ENCODE measurements around the gene TMEM243. TPM values are rescaled to one million over a fixed set of nuclear protein-coding genes. Genes with fewer than 3 reads are reported as not detected.
A peak's percentile ranks its signal among the peaks of the same experiment; 100 is the strongest.

TMEM243 gene
- total and polyA plus RNA-seq, 2 of the 13 experiments (the other 11 are each of a cell fraction or from before 2014, with no cell fraction given), result 25.1 to 31.2 TPM

DNA sequence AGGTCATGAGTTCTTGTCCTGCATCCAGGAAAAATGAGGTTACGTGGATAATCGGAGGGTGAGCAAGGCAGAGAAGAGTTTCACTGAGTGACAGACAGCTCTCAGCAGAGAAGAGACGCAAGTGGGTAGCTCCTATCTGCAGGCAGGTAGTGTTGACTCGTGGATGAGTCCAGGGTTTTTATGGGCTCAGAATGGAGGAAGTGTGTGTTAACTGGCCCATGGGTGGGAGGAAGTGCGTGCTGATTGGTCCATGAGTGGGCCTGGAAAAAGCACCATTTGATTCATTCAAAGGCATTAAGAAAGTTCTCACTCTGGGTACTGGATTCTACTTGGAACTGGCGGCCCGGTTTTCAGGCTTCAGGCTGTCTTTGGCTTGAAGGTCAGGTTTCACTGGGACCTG, 72.0 kb downstream of the TMEM243 start:
- ChIA-PET CTCF (ENCODE audit: low intra/inter-chr PET ratio, low total read pairs) (interaction anchor here (1.2 to 1.9 kb wide), 2 partner anchors 209 to 223 kb away, joined by 3 to 12 read pairs; no protein-coding TSS in a partner anchor), POLR2A (no interaction called here)
- Histone ChIP-seq H3K9ac (ENCODE audit: insufficient read depth, low read depth, low read length) (no peak overlapping the region), H3K27me3 (ENCODE audit: control insufficient read depth in 1 of 2, insufficient read depth in 2 of 2, low read length in 2 of 2) (peaks cover 0 to 4% of the 10 kb centered on the region in 2 experiments; a peak in 1 of 5 replicates), H3K4me1 (ENCODE audit: insufficient read depth, low read length) (peaks cover 13% of the 10 kb centered on the region; the same call in 1 of the 2 replicates), H3K27ac (ENCODE audit: extremely low read length, insufficient read depth, low read length) (no peak overlapping the region), H3K4me3 (replicated peaks in 1 of 3; ENCODE audit: insufficient read depth in 1 of 3, low read depth in 2 of 3, low read length in 3 of 3) (no peak overlapping the region), H3K36me3 (replicated peaks in 1 of 2; ENCODE audit: control insufficient read depth in 1 of 2, insufficient read depth in 2 of 2, low read length in 2 of 2) (no peaks in the 10 kb centered on the region), H3K9me3 (ENCODE audit: low read length) (no peaks in the 10 kb centered on the region), H3K4me2 (ENCODE audit: low read depth, low read length) (peak overlapping the region; percentile 19; the same call in 1 of the 2 replicates), H2AFZ (ENCODE audit: low read length) (no peak overlapping the region), H3K79me2 (ENCODE audit: insufficient read depth, low read length) (no peaks in the 10 kb centered on the region), H4K20me1 (ENCODE audit: insufficient read depth, low read length) (no peaks in the 10 kb centered on the region)
- TF ChIP-seq, protein P1, sequence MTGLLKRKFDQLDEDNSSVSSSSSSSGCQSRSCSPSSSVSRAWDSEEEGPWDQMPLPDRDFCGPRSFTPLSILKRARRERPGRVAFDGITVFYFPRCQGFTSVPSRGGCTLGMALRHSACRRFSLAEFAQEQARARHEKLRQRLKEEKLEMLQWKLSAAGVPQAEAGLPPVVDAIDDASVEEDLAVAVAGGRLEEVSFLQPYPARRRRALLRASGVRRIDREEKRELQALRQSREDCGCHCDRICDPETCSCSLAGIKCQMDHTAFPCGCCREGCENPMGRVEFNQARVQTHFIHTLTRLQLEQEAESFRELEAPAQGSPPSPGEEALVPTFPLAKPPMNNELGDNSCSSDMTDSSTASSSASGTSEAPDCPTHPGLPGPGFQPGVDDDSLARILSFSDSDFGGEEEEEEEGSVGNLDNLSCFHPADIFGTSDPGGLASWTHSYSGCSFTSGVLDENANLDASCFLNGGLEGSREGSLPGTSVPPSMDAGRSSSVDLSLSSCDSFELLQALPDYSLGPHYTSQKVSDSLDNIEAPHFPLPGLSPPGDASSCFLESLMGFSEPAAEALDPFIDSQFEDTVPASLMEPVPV (CRISPR knock-in tag; IDR thresholded peaks at IDR 0.05), result no peak
- TF ChIP-seq ZNF839 (CRISPR knock-in tag; IDR thresholded peaks at IDR 0.05; ENCODE audit: borderline replicate concordance) (no peak), ZNF616 (CRISPR knock-in tag; IDR thresholded peaks at IDR 0.05; ENCODE audit: low read depth) (no peak), GLI4 (CRISPR knock-in tag; IDR thresholded peaks at IDR 0.05; ENCODE audit: borderline replicate concordance) (no peak), TAF1 (CRISPR knock-in tag; IDR thresholded peaks at IDR 0.05) (no peak), NCOA1 (CRISPR knock-in tag; IDR thresholded peaks at IDR 0.05) (no peak), ZNF296 (CRISPR knock-in tag; conservative IDR thresholded peaks at IDR 0.05) (no peak), JARID2 (CRISPR knock-in tag; IDR thresholded peaks at IDR 0.05; ENCODE audit: insufficient replicate concordance) (no peak), MZF1 (CRISPR knock-in tag; IDR thresholded peaks at IDR 0.05; ENCODE audit: borderline replicate concordance) (no peak)
- TF ChIP-seq, protein P2, sequence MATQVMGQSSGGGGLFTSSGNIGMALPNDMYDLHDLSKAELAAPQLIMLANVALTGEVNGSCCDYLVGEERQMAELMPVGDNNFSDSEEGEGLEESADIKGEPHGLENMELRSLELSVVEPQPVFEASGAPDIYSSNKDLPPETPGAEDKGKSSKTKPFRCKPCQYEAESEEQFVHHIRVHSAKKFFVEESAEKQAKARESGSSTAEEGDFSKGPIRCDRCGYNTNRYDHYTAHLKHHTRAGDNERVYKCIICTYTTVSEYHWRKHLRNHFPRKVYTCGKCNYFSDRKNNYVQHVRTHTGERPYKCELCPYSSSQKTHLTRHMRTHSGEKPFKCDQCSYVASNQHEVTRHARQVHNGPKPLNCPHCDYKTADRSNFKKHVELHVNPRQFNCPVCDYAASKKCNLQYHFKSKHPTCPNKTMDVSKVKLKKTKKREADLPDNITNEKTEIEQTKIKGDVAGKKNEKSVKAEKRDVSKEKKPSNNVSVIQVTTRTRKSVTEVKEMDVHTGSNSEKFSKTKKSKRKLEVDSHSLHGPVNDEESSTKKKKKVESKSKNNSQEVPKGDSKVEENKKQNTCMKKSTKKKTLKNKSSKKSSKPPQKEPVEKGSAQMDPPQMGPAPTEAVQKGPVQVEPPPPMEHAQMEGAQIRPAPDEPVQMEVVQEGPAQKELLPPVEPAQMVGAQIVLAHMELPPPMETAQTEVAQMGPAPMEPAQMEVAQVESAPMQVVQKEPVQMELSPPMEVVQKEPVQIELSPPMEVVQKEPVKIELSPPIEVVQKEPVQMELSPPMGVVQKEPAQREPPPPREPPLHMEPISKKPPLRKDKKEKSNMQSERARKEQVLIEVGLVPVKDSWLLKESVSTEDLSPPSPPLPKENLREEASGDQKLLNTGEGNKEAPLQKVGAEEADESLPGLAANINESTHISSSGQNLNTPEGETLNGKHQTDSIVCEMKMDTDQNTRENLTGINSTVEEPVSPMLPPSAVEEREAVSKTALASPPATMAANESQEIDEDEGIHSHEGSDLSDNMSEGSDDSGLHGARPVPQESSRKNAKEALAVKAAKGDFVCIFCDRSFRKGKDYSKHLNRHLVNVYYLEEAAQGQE (IDR thresholded peaks at IDR 0.05; ENCODE audit: borderline replicate concordance in 1 of 2, low read depth in 1 of 2, low read length in 2 of 2), result no peak
- TF ChIP-seq, protein P3, sequence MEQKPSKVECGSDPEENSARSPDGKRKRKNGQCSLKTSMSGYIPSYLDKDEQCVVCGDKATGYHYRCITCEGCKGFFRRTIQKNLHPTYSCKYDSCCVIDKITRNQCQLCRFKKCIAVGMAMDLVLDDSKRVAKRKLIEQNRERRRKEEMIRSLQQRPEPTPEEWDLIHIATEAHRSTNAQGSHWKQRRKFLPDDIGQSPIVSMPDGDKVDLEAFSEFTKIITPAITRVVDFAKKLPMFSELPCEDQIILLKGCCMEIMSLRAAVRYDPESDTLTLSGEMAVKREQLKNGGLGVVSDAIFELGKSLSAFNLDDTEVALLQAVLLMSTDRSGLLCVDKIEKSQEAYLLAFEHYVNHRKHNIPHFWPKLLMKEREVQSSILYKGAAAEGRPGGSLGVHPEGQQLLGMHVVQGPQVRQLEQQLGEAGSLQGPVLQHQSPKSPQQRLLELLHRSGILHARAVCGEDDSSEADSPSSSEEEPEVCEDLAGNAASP (CRISPR knock-in tag; IDR thresholded peaks at IDR 0.05; ENCODE audit: borderline replicate concordance), result no peak
- TF ChIP-seq, protein P4, sequence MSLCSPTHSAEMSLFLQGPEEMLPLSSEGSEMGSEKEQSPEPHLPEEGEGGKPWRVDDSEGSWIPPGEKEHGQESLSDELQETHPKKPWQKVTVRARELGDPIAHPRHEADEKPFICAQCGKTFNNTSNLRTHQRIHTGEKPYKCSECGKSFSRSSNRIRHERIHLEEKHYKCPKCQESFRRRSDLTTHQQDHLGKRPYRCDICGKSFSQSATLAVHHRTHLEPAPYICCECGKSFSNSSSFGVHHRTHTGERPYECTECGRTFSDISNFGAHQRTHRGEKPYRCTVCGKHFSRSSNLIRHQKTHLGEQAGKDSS (CRISPR knock-in tag; IDR thresholded peaks at IDR 0.05; ENCODE audit: borderline replicate concordance, low read depth), result no peak
- DNase-seq (ENCODE audit: low spot score) (no peak), FAIRE-seq (no peak), ATAC-seq (no peak)
- BruUV-seq (replicated peaks), result no TSS peak
- in situ Hi-C loops (cut with HindIII; ENCODE audit: extremely low pct_ligation_motif_present, low pct_unique_long_range_greater_than_20kb) (no loop called here), intact Hi-C loops (cut with micrococcal nuclease; ENCODE audit: unreplicated experiment) (no loop called here)
- WGBS (ENCODE audit: low lambda C conversion rate), result 55% methylated on average over 7 of the region's 7 CpGs
